HepG2 (cell line): ENCODE results near the gene ABCA4. TPM values are rescaled to one million over a fixed set of nuclear protein-coding genes. Genes with fewer than 3 reads are reported as not detected.
A peak's percentile ranks its signal among the peaks of the same experiment; 100 is the strongest.

Source experiments
- ARNT2 ChIP-seq: sonication (generic); formaldehyde crosslinking; IDR thresholded peaks from 2 replicates; pipeline ENCODE4 v1.8.0; 2022; ENCODE audit warnings: mild to moderate bottlenecking, low read depth, missing genetic modification reagents, moderate library complexity
- BCL6 ChIP-seq: IDR thresholded peaks from 2 replicates; pipeline ENCODE4 v1.6.1; 2016; ENCODE audit warnings: missing genetic modification reagents, missing compliant biosample characterization
- CC2D1A ChIP-seq: sonication (generic); formaldehyde crosslinking; IDR thresholded peaks from 2 replicates; pipeline ENCODE4 v1.8.1; 2023; ENCODE audit warnings: mild to moderate bottlenecking, missing genetic modification reagents
- CREBL2 ChIP-seq: sonication (generic); formaldehyde crosslinking; IDR thresholded peaks from 2 replicates; pipeline ENCODE4 v1.8.1; 2023; ENCODE audit warnings: missing genetic modification reagents, mild to moderate bottlenecking, borderline replicate concordance
- GPN1 ChIP-seq: sonication (generic); formaldehyde crosslinking; IDR thresholded peaks from 2 replicates; pipeline ENCODE4 v1.5.1; 2020; ENCODE audit warnings: missing genetic modification reagents, borderline replicate concordance
- KDM6A ChIP-seq: IDR thresholded peaks from 2 replicates; pipeline ENCODE4 v1.6.1; 2016; ENCODE audit warnings: low read depth
- NR2F1 ChIP-seq, 2 experiments: fragments of 450-650 bp in 1 of 2; formaldehyde crosslinking in 1 of 2; IDR thresholded peaks; 2 replicates each; pipeline versions ENCODE4 v1.5.0 to v1.6.1; 2016 to 2020; ENCODE audit warnings: mild to moderate bottlenecking in 1 of 2, missing compliant biosample characterization in 1 of 2, missing genetic modification reagents in 1 of 2, moderate library complexity in 1 of 2
- RBFOX2 ChIP-seq: fragments of 200-400 bp; formaldehyde crosslinking; IDR thresholded peaks from 2 replicates; pipeline ENCODE4 v1.6.1; 2017; ENCODE audit warnings: low read depth, mild to moderate bottlenecking, low read length
- RORA ChIP-seq: sonication (generic); formaldehyde crosslinking; IDR thresholded peaks from 2 replicates; pipeline ENCODE4 v1.5.0; 2020; ENCODE audit warnings: mild to moderate bottlenecking, missing genetic modification reagents, moderate library complexity
- RXRA ChIP-seq: sonication (generic); formaldehyde crosslinking; IDR thresholded peaks from 2 replicates; pipeline ENCODE4 v1.5.1; 2020; ENCODE audit warnings: missing genetic modification reagents
- SP5 ChIP-seq: IDR thresholded peaks from 2 replicates; pipeline ENCODE4 v1.6.1; 2016; ENCODE audit warnings: low read depth, borderline replicate concordance
- ZBTB33 ChIP-seq: sonication (generic); formaldehyde crosslinking; IDR thresholded peaks from 2 replicates; pipeline ENCODE4 v1.4.0; 2020; ENCODE audit warnings: missing genetic modification reagents
- ZNF138 ChIP-seq: sonication (generic); formaldehyde crosslinking; IDR thresholded peaks from 2 replicates; pipeline ENCODE4 v1.5.0; 2020; ENCODE audit warnings: mild to moderate bottlenecking, low read depth, missing genetic modification reagents
- ZNF570 ChIP-seq: sonication (generic); formaldehyde crosslinking; IDR thresholded peaks from 2 replicates; pipeline ENCODE4 v1.4.0; 2020; ENCODE audit warnings: mild to moderate bottlenecking, missing genetic modification reagents, borderline replicate concordance
- ZNF776 ChIP-seq: sonication (generic); formaldehyde crosslinking; IDR thresholded peaks from 2 replicates; pipeline ENCODE4 v1.4.0; 2020; ENCODE audit warnings: mild to moderate bottlenecking, missing genetic modification reagents
- polyA plus RNA-seq, 8 experiments: library from polyadenylated mRNA; depleted of rRNA in 3 of 8; stranded (reverse) in 7 of 8; unstranded in 1 of 8; fragments of >200 nt; fragmentation: Illumina TruSeq in 4 of 8; extraction: Trizol in 4 of 8; gene quantifications; 2 replicates each; pipeline versions ENCODE4 v1.2.1 to v1.2.3, GENCODE V29; 2011 to 2016; ENCODE audit warnings: low read depth in 4 of 8, missing spikeins in 1 of 8, mixed read lengths in 1 of 8; ENCODE audit not compliant: insufficient read depth in 1 of 8
- total RNA-seq, 5 experiments: library from RNA; depleted of rRNA; stranded (reverse); fragments of >200 nt; fragmentation: Illumina TruSeq; extraction: Trizol; gene quantifications; 2 replicates each; pipeline ENCODE4 v1.2.3, GENCODE V29; 2016; ENCODE audit warnings: low read depth in 1 of 5
- TF ChIP-seq, protein P1 (sequence below): sonication (generic); formaldehyde crosslinking; IDR thresholded peaks from 2 replicates; pipeline ENCODE4 v1.5.1; 2020; ENCODE audit warnings: mild to moderate bottlenecking, missing genetic modification reagents, moderate library complexity
- TF ChIP-seq, protein P2 (sequence below): sonication (generic); formaldehyde crosslinking; IDR thresholded peaks from 2 replicates; pipeline ENCODE4 v1.5.0; 2020; ENCODE audit warnings: mild to moderate bottlenecking, low read depth, missing genetic modification reagents, borderline replicate concordance
- TF ChIP-seq, protein P3 (sequence below): sonication (generic); formaldehyde crosslinking; IDR thresholded peaks from 2 replicates; pipeline ENCODE4 v1.5.0; 2020; ENCODE audit warnings: missing genetic modification reagents, mild to moderate bottlenecking, borderline replicate concordance

Gene ABCA4
- total and polyA plus RNA-seq, 2 of the 13 experiments (the other 11 are each of a cell fraction or from before 2014, with no cell fraction given): 0.24 to 0.67 TPM

DNA sequence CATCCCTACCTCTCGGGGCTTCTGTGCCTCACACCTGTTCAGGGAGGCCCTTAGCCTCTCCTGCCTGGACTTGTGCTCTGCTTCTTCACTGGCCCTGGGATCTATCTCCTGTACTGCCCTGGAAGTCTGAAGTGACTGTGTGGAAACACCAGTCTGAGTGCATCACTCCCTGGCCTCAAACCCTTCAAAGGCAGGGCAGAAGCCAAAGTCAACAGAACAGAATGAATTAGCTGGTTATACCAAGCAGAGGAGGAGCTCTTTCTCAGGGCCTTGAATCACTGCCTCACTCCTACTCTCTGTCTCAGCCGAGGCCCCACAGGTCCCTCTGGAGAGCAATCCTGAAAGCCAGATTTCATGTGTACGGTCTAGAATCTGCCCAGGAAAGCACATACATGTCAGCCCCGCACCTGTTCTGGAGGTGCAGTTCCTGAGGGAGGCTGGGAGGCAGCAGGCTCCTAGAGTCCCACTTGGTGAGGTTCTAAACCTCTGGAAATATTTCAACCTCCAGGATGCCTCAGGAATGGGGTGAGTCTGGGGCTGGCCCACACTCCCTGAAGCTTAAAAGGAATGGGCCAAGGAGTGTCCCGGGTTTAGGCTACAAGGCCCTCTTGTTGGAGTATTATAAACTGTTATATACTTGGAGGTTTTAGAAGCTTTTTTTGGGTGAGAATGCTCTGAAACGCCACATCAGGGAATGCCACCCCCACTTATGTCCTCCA is 98.3 kb downstream of the ABCA4 start (continued):
- TF ChIP-seq, protein P1, sequence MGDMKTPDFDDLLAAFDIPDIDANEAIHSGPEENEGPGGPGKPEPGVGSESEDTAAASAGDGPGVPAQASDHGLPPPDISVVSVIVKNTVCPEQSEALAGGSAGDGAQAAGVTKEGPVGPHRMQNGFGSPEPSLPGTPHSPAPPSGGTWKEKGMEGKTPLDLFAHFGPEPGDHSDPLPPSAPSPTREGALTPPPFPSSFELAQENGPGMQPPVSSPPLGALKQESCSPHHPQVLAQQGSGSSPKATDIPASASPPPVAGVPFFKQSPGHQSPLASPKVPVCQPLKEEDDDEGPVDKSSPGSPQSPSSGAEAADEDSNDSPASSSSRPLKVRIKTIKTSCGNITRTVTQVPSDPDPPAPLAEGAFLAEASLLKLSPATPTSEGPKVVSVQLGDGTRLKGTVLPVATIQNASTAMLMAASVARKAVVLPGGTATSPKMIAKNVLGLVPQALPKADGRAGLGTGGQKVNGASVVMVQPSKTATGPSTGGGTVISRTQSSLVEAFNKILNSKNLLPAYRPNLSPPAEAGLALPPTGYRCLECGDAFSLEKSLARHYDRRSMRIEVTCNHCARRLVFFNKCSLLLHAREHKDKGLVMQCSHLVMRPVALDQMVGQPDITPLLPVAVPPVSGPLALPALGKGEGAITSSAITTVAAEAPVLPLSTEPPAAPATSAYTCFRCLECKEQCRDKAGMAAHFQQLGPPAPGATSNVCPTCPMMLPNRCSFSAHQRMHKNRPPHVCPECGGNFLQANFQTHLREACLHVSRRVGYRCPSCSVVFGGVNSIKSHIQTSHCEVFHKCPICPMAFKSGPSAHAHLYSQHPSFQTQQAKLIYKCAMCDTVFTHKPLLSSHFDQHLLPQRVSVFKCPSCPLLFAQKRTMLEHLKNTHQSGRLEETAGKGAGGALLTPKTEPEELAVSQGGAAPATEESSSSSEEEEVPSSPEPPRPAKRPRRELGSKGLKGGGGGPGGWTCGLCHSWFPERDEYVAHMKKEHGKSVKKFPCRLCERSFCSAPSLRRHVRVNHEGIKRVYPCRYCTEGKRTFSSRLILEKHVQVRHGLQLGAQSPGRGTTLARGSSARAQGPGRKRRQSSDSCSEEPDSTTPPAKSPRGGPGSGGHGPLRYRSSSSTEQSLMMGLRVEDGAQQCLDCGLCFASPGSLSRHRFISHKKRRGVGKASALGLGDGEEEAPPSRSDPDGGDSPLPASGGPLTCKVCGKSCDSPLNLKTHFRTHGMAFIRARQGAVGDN (CRISPR knock-in tag): peak; percentile 43; the same call in 1 of the 2 replicates
- 0 out of 2 replicates have a peak, but pooled peaks have one; percentile 30 for TF ChIP-seq BCL6 (CRISPR knock-in tag)
- no peak for TF ChIP-seq RBFOX2
- TF ChIP-seq ZBTB33 (CRISPR knock-in tag): no peak; the same call in 1 of the 2 replicates
- no peak for TF ChIP-seq GPN1
- TF ChIP-seq, protein P2, sequence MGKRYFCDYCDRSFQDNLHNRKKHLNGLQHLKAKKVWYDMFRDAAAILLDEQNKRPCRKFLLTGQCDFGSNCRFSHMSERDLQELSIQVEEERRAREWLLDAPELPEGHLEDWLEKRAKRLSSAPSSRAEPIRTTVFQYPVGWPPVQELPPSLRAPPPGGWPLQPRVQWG: no peak
- TF ChIP-seq SP5 (CRISPR knock-in tag): peak; percentile 52; the same call in 1 of the 2 replicates
- no peak for TF ChIP-seq ZNF138
- TF ChIP-seq RORA (CRISPR knock-in tag): no peak
- TF ChIP-seq CREBL2 (CRISPR knock-in tag): no peak
- no peak for TF ChIP-seq ZNF776 (CRISPR knock-in tag)
- no peak for TF ChIP-seq ZNF570
- TF ChIP-seq, protein P3, sequence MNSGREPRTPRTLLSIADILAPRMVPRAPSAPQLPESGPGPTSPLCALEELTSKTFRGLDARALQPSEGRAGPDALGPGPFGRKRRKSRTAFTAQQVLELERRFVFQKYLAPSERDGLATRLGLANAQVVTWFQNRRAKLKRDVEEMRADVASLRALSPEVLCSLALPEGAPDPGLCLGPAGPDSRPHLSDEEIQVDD (CRISPR knock-in tag): no peak
- no peak for TF ChIP-seq KDM6A (CRISPR knock-in tag)
- TF ChIP-seq CC2D1A: no peak
- TF ChIP-seq RXRA (CRISPR knock-in tag): peak; percentile 16; the same call in 1 of the 2 replicates
- TF ChIP-seq NR2F1 (CRISPR knock-in tag; IDR thresholded peaks at IDR 0.05): no peak
- no peak for TF ChIP-seq ARNT2 (CRISPR knock-in tag)
